Hepatocyte (in vitro differentiated cells): ENCODE results near the gene YARS1. TPM values are rescaled to one million over a fixed set of nuclear protein-coding genes. Genes with fewer than 3 reads are reported as not detected.

Experiments
- DNase-seq: peaks from one replicate; pipeline ENCODE4 v3.0.0-alpha.2; 2016; ENCODE audit warnings: low spot score
- H2AFZ ChIP-seq: fragments of 200-600 bp; sonication (generic); 2 replicates; pipeline ENCODE4 v1.6.0; 2016; ENCODE audit warnings: antibody characterized with exemption, mild to moderate bottlenecking
- H3K27ac ChIP-seq: fragments of 200-600 bp; sonication (generic); 2 replicates; pipeline ENCODE4 v1.5.1; 2016; ENCODE audit warnings: mild to moderate bottlenecking
- H3K27me3 ChIP-seq: fragments of 200-600 bp; sonication (generic); 2 replicates; pipeline ENCODE4 v1.6.1; 2016
- H3K36me3 ChIP-seq: fragments of 200-600 bp; sonication (generic); replicated peaks from 2 replicates; pipeline ENCODE4 v1.5.1; 2016; ENCODE audit warnings: low read depth; ENCODE audit not compliant: insufficient read depth
- H3K4me1 ChIP-seq: fragments of 200-600 bp; sonication (generic); 2 replicates; pipeline ENCODE4 v1.5.1; 2016; ENCODE audit warnings: mild to moderate bottlenecking, moderate library complexity; ENCODE audit not compliant: insufficient read depth
- H3K4me2 ChIP-seq: fragments of 200-600 bp; sonication (generic); 2 replicates; pipeline ENCODE4 v1.6.0; 2016
- H3K4me3 ChIP-seq: fragments of 200-600 bp; sonication (generic); 2 replicates; pipeline ENCODE4 v1.5.1; 2016; ENCODE audit warnings: mild to moderate bottlenecking
- H3K79me2 ChIP-seq: fragments of 200-600 bp; sonication (generic); 2 replicates; pipeline ENCODE4 v1.6.0; 2017; ENCODE audit warnings: mild to moderate bottlenecking
- H3K9me2 ChIP-seq: fragments of 200-600 bp; sonication (generic); replicated peaks from 2 replicates; pipeline ENCODE4 v1.6.0; 2017; ENCODE audit warnings: mild to moderate bottlenecking; ENCODE audit not compliant: insufficient read depth
- H3K9me3 ChIP-seq: fragments of 200-600 bp; sonication (generic); 2 replicates; pipeline ENCODE4 v1.5.1; 2016; ENCODE audit warnings: low read depth, mild to moderate bottlenecking
- H4K20me1 ChIP-seq: fragments of 200-600 bp; sonication (generic); 2 replicates; pipeline ENCODE4 v1.6.0; 2016; ENCODE audit warnings: mild to moderate bottlenecking; ENCODE audit not compliant: insufficient read depth, poor library complexity, severe bottlenecking
- EZH2 ChIP-seq: fragments of 200-600 bp; sonication (generic); IDR thresholded peaks from 2 replicates; pipeline ENCODE4 v1.6.1; 2016; ENCODE audit warnings: antibody characterized with exemption, mild to moderate bottlenecking, borderline replicate concordance
- EZH2phosphoT487 ChIP-seq: fragments of 200-600 bp; sonication (generic); IDR thresholded peaks from one replicate; pipeline ENCODE4 v1.6.1; 2018; ENCODE audit warnings: antibody characterized with exemption, mild to moderate bottlenecking, low read depth, moderate library complexity; ENCODE audit not compliant: unreplicated experiment, severe bottlenecking
- WGBS: methylation state at CpG from one replicate; pipeline ENCODE4 v1.1.6; 2016; ENCODE audit warnings: low lambda C conversion rate; ENCODE audit errors: missing lambda C conversion rate; 5-methylcytosine and 5-hydroxymethylcytosine counted together
- polyA plus RNA-seq: library from polyadenylated mRNA; unstranded; fragments of >200 nt; fragmentation: Nextera tagmentation; extraction: Ambion mirVana; gene quantifications from 2 replicates; pipeline ENCODE4 v1.2.1, GENCODE V29; 2016
- total RNA-seq: library from RNA; depleted of rRNA; stranded (reverse); fragments of >200 nt; gene quantifications from 2 replicates; pipeline ENCODE4 v1.2.3, GENCODE V29; 2014
- TF ChIP-seq, protein P1 (sequence below): fragments of 200-600 bp; sonication (generic); IDR thresholded peaks from 2 replicates; pipeline ENCODE4 v1.5.1; 2016; ENCODE audit warnings: antibody characterized with exemption, mild to moderate bottlenecking; ENCODE audit not compliant: poor library complexity

YARS1 gene
- total and polyA plus RNA-seq, 2 experiments from 2014 or later: 104 to 140 TPM

DNA sequence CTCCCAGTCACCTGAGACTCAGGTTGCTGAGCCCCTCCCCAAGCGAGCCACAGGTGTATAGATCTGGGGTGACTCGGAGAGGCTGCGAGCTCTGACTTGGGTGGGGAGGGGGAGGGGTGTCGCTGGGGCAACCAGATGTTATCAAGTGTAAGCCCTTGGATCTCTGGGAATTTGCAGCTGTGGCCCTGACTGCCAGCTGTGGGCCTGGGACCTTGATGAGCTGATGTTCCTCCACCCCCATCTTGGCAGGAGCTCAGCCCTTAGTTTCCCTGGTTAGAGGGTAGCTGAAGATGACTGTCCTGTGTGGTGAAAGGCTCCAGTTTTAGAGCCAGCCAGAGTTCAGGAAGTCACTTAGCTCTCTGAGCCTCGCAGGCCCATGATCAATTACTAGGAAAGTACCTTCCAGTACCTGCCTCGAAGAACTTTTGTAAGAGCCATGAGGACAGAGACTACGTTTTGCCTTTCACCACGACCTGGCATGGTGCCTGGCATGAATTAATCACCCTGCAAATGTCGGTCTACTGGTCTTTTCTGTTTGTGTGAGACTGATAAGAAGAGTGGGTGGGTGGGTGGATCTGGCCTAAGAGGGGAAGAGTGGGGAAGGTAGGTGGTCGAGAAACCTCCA, 55.8 kb downstream of the YARS1 start:
- Histone ChIP-seq H3K4me3 (no peak overlapping the region), H4K20me1 (peaks cover 4% of the 10 kb centered on the region), H3K4me2 (peak overlapping the region; percentile 65), H3K27ac (peak overlapping the region; percentile 97), H3K27me3 (no peaks in the 10 kb centered on the region), H3K9me3 (no peaks in the 10 kb centered on the region), H3K9me2 (no peaks in the 10 kb centered on the region), H3K79me2 (peaks cover 85% of the 10 kb centered on the region), H3K4me1 (peaks cover 88% of the 10 kb centered on the region), H3K36me3 (no peaks in the 10 kb centered on the region), H2AFZ (no peak overlapping the region)
- peak; percentile 63 for DNase-seq
- WGBS: 42% methylated on average over 10 of the region's 10 CpGs
- TF ChIP-seq, protein P1, sequence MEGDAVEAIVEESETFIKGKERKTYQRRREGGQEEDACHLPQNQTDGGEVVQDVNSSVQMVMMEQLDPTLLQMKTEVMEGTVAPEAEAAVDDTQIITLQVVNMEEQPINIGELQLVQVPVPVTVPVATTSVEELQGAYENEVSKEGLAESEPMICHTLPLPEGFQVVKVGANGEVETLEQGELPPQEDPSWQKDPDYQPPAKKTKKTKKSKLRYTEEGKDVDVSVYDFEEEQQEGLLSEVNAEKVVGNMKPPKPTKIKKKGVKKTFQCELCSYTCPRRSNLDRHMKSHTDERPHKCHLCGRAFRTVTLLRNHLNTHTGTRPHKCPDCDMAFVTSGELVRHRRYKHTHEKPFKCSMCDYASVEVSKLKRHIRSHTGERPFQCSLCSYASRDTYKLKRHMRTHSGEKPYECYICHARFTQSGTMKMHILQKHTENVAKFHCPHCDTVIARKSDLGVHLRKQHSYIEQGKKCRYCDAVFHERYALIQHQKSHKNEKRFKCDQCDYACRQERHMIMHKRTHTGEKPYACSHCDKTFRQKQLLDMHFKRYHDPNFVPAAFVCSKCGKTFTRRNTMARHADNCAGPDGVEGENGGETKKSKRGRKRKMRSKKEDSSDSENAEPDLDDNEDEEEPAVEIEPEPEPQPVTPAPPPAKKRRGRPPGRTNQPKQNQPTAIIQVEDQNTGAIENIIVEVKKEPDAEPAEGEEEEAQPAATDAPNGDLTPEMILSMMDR: no peak
- TF ChIP-seq EZH2phosphoT487: no peak
- TF ChIP-seq EZH2: no peak

DNA sequence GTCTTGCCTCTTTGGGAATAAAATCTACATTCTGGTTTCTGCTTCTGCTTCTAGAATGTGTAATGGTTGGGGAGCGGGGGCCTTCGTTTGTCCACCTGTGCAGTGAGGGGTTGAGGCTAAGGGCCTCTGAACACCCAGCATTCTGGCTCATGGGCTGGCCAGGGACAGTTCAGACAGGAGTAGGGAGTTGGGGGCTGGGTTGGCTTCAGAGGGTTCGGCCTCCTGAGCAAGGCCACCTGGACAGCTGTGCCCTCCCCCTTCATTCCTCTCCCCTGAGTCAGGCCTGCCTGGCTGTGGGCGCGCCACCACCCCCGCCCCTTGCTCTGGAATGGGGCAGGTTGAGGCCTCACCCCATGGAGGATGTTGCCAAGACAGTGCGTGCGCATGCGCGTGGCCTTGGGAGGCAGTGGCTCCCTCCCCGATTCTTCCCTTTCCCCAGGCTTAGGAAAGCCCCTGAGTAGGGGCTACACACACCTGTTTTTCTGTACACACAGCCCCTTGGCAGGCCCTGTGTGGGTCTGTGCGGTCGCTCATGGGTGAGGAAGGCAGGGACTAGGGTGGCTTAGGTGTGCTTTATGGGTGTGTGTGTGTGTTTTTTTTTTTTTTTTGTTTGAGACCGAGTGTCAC, 57.0 kb downstream of the YARS1 start:
- DNase-seq: peak; percentile 98
- Histone ChIP-seq H3K4me1 (peaks cover 88% of the 10 kb centered on the region), H3K4me2 (peak overlapping the region; percentile 65)

DNA sequence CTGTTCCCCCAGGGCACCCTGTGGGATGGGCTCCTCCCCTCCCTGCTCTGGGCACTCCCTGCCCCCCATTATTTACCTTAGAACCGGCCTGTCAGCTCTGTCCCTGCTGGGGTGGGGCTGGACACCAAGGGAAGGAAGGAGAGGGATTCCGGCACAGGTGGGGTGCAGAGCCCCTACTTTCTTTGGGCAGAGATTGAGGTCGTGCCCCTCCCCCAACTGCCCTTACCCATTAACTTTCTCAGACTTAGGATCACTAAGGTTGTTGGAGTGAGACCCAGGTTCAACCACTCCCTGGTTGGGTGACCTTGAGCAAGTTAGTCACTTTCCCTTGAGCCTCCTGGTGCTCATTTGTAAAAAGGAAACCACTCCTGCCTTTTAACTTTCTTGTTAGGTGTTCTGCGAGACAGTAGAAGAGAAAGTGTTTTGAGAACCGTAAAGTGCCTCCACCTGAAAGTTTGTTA, 57.6 kb downstream of the YARS1 start:
- Histone ChIP-seq H3K9me2 (no peaks in the 10 kb centered on the region), H3K27ac (peak overlapping the region; percentile 97), H3K4me3 (no peak overlapping the region), H3K4me1 (peaks cover 85% of the 10 kb centered on the region), H2AFZ (no peak overlapping the region), H3K36me3 (no peaks in the 10 kb centered on the region), H3K9me3 (no peaks in the 10 kb centered on the region), H3K79me2 (peaks cover 85% of the 10 kb centered on the region), H3K27me3 (no peaks in the 10 kb centered on the region), H4K20me1 (peaks cover 1% of the 10 kb centered on the region), H3K4me2 (peak overlapping the region; percentile 65)
- DNase-seq: peak; percentile 77
- TF ChIP-seq, protein P1: no peak
- no peak for TF ChIP-seq EZH2phosphoT487
- TF ChIP-seq EZH2: no peak
- 37% methylated on average over 5 of the region's 5 CpGs for WGBS

More for the DNA sequence above, 57.0 kb downstream of the YARS1 start:
- Histone ChIP-seq H3K9me3 (no peaks in the 10 kb centered on the region), H2AFZ (no peak overlapping the region), H3K27ac (peak overlapping the region; percentile 97), H3K27me3 (no peaks in the 10 kb centered on the region), H3K4me3 (no peak overlapping the region), H3K9me2 (no peaks in the 10 kb centered on the region), H3K79me2 (peaks cover 85% of the 10 kb centered on the region), H3K36me3 (no peaks in the 10 kb centered on the region), H4K20me1 (peaks cover 4% of the 10 kb centered on the region)
- TF ChIP-seq, protein P1: no peak
- no peak for TF ChIP-seq EZH2
- TF ChIP-seq EZH2phosphoT487: no peak
- WGBS: 29% methylated on average over 13 of the region's 14 CpGs
